Natural killer cell (primary cell): Measurements from ENCODE around the gene ENAH. TPM values are rescaled to one million over a fixed set of nuclear protein-coding genes. Genes with fewer than 3 reads are reported as not detected.
"Not testable (repeated sequence)": the region's sequence is repeated elsewhere in the genome, so short reads cannot be mapped to it uniquely, and the experiment has no call there.

Source experiments
- ATAC-seq, 3 donors: fragments of 150-1000 bp in 2 of 3; fragments of 200-7000 bp in 1 of 3; cut with Tn5 transposase; 1 replicate in 1 of 3; 2 replicates in 2 of 3; pipeline ENCODE4 v1.10.0; 2021; ENCODE audit warnings: mild to moderate bottlenecking in 2 of 3, moderate library complexity in 2 of 3
- DNase-seq, 2 donors: peaks; one replicate each; pipeline versions ENCODE4 v3.0.0 to v3.0.0-alpha.2; 2013 to 2021; ENCODE audit warnings: mixed read lengths in 1 of 2
- H3K27ac ChIP-seq: one replicate; pipeline ENCODE4 v1.5.1; 2013; ENCODE audit warnings: mild to moderate bottlenecking, low read length
- H3K27me3 ChIP-seq: one replicate; pipeline ENCODE4 v1.6.1; 2013; ENCODE audit warnings: low read length; ENCODE audit not compliant: control insufficient read depth, insufficient read depth
- H3K36me3 ChIP-seq: one replicate; pipeline ENCODE4 v1.6.1; 2013; ENCODE audit warnings: low read length; ENCODE audit not compliant: control insufficient read depth, insufficient read depth
- H3K4me1 ChIP-seq: one replicate; pipeline ENCODE4 v1.6.1; 2013; ENCODE audit warnings: low read length; ENCODE audit not compliant: control insufficient read depth, insufficient read depth
- H3K4me3 ChIP-seq: one replicate; pipeline ENCODE4 v1.5.1; 2013; ENCODE audit warnings: low read length
- H3K9me3 ChIP-seq: one replicate; pipeline ENCODE4 v1.6.1; 2013; ENCODE audit warnings: low read length; ENCODE audit not compliant: control insufficient read depth, insufficient read depth
- H3K27ac Mint-ChIP-seq, 2 donors: one replicate each; pipeline ENCODE4 v1.8.0; 2022; ENCODE audit warnings: mild to moderate bottlenecking in 2 of 2, mixed read lengths in 2 of 2, moderate library complexity in 1 of 2
- H3K27me3 Mint-ChIP-seq, 2 donors: one replicate each; pipeline ENCODE4 v1.8.0; 2022; ENCODE audit warnings: low read depth in 2 of 2, mixed read lengths in 2 of 2
- H3K36me3 Mint-ChIP-seq: one replicate; pipeline ENCODE4 v1.8.0; 2022; ENCODE audit warnings: mixed read lengths
- H3K4me1 Mint-ChIP-seq, 2 donors: one replicate each; pipeline ENCODE4 v1.8.0; 2022; ENCODE audit warnings: mixed read lengths in 2 of 2
- H3K4me3 Mint-ChIP-seq: one replicate; pipeline ENCODE4 v1.8.0; 2022; ENCODE audit warnings: mild to moderate bottlenecking, moderate library complexity, mixed read lengths
- H3K9me3 Mint-ChIP-seq, 2 donors: one replicate each; pipeline ENCODE4 v1.8.0; 2022; ENCODE audit warnings: mixed read lengths in 2 of 2
- CTCF ChIP-seq: fragments of 200-600 bp; IDR thresholded peaks from one replicate; pipeline ENCODE4 v1.8.0; 2022; ENCODE audit warnings: antibody characterized with exemption
- WGBS: methylation state at CpG from one replicate; pipeline ENCODE4 v1.1.7; 2013; ENCODE audit warnings: missing lambda C conversion rate; ENCODE audit not compliant: insufficient coverage; 5-methylcytosine and 5-hydroxymethylcytosine counted together
- intact Hi-C: fragments of 100-400 bp; cut with micrococcal nuclease; formaldehyde crosslinking; loops from one replicate; pipeline ENCODE4 v1.14.2; 2022
- total RNA-seq, 4 donors: library from RNA; stranded (reverse); fragments of 120-200 nt in 1 of 4; gene quantifications; one replicate each; pipeline versions ENCODE4 v1.2.3 to v1.2.4, GENCODE V29; 2013 to 2022

Gene ENAH
- total RNA-seq, 3 donors from 2014 or later (not counting 1 experiment from before 2014, with no cell fraction given), result not detected

GRCh38 chr1:225474439-225474985, 178.4 kb downstream of the ENAH start:
- H3K4me3 Mint-ChIP-seq, result no peak overlapping the region
- peaks cover 35 to 52% of the 10 kb centered on the region in 2 donors for H3K4me1 Mint-ChIP-seq
- Histone ChIP-seq H3K36me3 (no peaks in the 10 kb centered on the region), H3K27me3 (no peaks in the 10 kb centered on the region), H3K4me3 (no peak overlapping the region), H3K27ac (no peak overlapping the region), H3K4me1 (peaks cover 54% of the 10 kb centered on the region), H3K9me3 (no peaks in the 10 kb centered on the region)
- H3K27me3 Mint-ChIP-seq, result no peaks in the 10 kb centered on the region
- peak overlapping the region; percentile 62 to 77 for H3K27ac Mint-ChIP-seq
- ATAC-seq (no peak), DNase-seq (no peak)
- 61% methylated on average over 13 of the region's 13 CpGs for WGBS
- TF ChIP-seq CTCF, result no peak
- intact Hi-C loops, result loop anchor here (2.0 to 10.0 kb wide), 2 partner anchors 436 to 650 kb away; no protein-coding TSS in a partner anchor
- H3K9me3 Mint-ChIP-seq, result no peaks in the 10 kb centered on the region
- H3K36me3 Mint-ChIP-seq, result no peaks in the 10 kb centered on the region

GRCh38 chr1:225473676-225474438, 179.1 kb downstream of the ENAH start:
- peaks cover 58% of the 10 kb centered on the region for H3K4me1 ChIP-seq
- not testable (repeated sequence) for ATAC-seq
- 90% methylated on average over 26 of the region's 26 CpGs for WGBS

DNA sequence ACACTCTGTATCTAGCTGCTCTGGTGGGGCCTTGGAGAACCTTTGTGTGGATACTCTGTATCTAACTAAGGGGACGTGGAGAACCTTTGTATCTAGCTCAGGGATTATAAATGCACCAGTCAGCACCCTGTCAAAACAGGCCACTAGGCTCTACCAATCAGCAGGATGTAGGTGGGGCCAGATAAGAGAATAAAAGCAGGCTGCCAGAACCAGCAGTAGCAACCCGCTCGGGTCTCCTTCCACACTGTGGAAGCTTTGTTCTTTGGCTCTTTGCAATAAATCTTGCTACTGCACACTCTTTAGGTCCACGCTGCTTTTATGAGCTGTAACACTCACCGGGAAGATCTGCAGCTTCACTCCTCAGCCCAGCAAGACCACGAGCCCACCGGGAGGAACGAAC, 179.7 kb downstream of the ENAH start:
- WGBS, result 51% methylated on average over 8 of the region's 8 CpGs
- not testable (repeated sequence) for H3K27me3 Mint-ChIP-seq, H3K9me3 ChIP-seq, H3K9me3 Mint-ChIP-seq, ATAC-seq, H3K36me3 Mint-ChIP-seq, H3K27me3 ChIP-seq, H3K36me3 ChIP-seq, H3K4me3 ChIP-seq, H3K27ac ChIP-seq
- H3K4me1 ChIP-seq, result peaks cover 58% of the 10 kb centered on the region
- Mint-ChIP-seq H3K4me1 (peaks cover 44 to 61% of the 10 kb centered on the region in 2 donors), H3K4me3 (peak overlapping the region; percentile 59), H3K27ac (peak overlapping the region; percentile 45 to 77)
- DNase-seq, result peak in 1 of 2 donors; percentile 41
- intact Hi-C loops, result loop anchor here (10.0 kb wide), 1 partner anchor 652 kb away; no protein-coding TSS in a partner anchor

More at GRCh38 chr1:225473676-225474438, 179.1 kb downstream of the ENAH start:
- not testable (repeated sequence) for H3K27me3 Mint-ChIP-seq, H3K27me3 ChIP-seq, H3K9me3 Mint-ChIP-seq, H3K27ac ChIP-seq, H3K36me3 ChIP-seq, H3K4me3 ChIP-seq, H3K36me3 Mint-ChIP-seq, H3K9me3 ChIP-seq
- Mint-ChIP-seq H3K27ac (peak overlapping the region; percentile 62 to 77), H3K4me3 (peak overlapping the region; percentile 59), H3K4me1 (peaks cover 40 to 58% of the 10 kb centered on the region in 2 donors)
- DNase-seq, result peak in 1 of 2 donors; percentile 9
- intact Hi-C loops, result loop anchor here (2.0 to 10.0 kb wide), 2 partner anchors 437 to 651 kb away; no protein-coding TSS in a partner anchor

DNA sequence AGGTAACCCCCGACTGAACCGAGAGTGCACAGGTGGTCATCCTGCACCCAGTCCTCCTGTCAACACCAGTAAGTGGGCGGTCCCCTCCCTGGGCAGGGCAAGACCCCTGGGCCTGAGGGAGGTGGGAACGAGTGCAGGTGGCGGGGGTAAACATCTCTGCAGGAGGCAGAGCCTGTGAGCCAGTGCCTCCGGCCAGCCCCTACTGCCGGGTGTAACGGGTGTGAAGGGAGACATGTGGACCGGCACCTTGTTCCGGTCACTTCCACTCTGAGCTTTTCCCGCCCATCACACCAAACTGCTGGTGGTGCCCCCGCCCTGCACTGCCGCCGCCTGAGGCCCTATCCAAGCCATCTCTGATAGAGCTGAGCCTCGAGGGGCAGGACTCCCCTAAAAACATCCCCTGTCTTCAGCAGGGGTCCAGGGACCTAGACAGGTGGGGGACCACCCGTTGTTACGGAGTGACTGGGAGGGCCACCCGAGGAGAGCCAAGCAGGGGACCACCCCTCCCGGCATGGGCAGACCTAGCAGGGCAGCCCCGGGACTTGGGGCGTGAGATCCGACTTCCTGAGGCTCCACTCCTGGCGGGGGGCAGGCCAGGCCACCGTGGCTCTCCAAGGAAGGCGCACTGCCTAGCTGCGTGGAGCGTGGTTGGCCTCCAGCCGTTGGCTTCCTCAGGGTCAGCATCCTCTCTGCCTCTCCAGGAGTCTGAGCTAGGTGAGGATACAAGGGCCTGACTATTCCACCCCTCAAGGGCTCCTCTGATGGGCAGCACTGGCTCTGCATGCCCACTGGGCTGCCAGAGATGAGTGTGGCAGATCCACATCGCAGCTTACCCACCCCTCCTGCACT, 181.2 kb downstream of the ENAH start:
- Histone ChIP-seq H3K4me1 (peaks cover 57% of the 10 kb centered on the region), H3K9me3 (no peaks in the 10 kb centered on the region), H3K27ac (no peak overlapping the region), H3K4me3 (no peak overlapping the region), H3K36me3 (no peaks in the 10 kb centered on the region), H3K27me3 (no peaks in the 10 kb centered on the region)
- WGBS, result 84% methylated on average over 28 of the region's 29 CpGs
- DNase-seq (peak in 1 of 2 donors; percentile 6), ATAC-seq (no peak)
- Mint-ChIP-seq H3K9me3 (no peaks in the 10 kb centered on the region), H3K27ac (no peak overlapping the region), H3K4me1 (peaks cover 44 to 61% of the 10 kb centered on the region in 2 donors), H3K36me3 (no peaks in the 10 kb centered on the region), H3K27me3 (no peaks in the 10 kb centered on the region), H3K4me3 (no peak overlapping the region)
- no peak for TF ChIP-seq CTCF
- intact Hi-C loops, result loop anchor here (10.0 kb wide), 1 partner anchor 653 kb away; no protein-coding TSS in a partner anchor
